ENCODE data around the gene ECD.

GRCh38 chr10:73131913-73132686 lies 35.7 kb downstream of the ECD start:
- TF ChIP-seq CTCF (IDR thresholded peaks at IDR 0.05) (no peak), POLR2A (IDR thresholded peaks at IDR 0.05) (no peak)
